RWPE1 (cell line): ENCODE results near the gene TTLL9.
"Not testable (repeated sequence)": the region's sequence is repeated elsewhere in the genome, so short reads cannot be mapped to it uniquely, and the experiment has no call there.

Experiments
- CTCF ChIA-PET: fragments of 350-600 bp; sonication (Branson Sonifier 250); formaldehyde crosslinking; extraction: SDS; loops from one replicate; lab custom pipeline; 2021; lab: Yijun Ruan, JAX
- POLR2A ChIA-PET: fragments of 400-600 bp; formaldehyde crosslinking; extraction: SDS; loops from one replicate; lab custom pipeline; 2020; ENCODE audit warnings: antibody characterized with exemption; ENCODE audit not compliant: low non-redundant PET; lab: Yijun Ruan, JAX
- DNase-seq: peaks from one replicate; pipeline ENCODE4 v3.0.0; 2012; ENCODE audit warnings: low spot score
- H3K27ac ChIP-seq: fragments of 450-650 bp; 2 replicates; pipeline ENCODE4 v1.5.1; 2017
- TF ChIP-seq, protein P1 (sequence below): fragments of 450-650 bp; conservative IDR thresholded peaks from 2 replicates; pipeline ENCODE4 v1.5.1; 2017; ENCODE audit warnings: low read depth, mild to moderate bottlenecking

The TTLL9 gene

DNA sequence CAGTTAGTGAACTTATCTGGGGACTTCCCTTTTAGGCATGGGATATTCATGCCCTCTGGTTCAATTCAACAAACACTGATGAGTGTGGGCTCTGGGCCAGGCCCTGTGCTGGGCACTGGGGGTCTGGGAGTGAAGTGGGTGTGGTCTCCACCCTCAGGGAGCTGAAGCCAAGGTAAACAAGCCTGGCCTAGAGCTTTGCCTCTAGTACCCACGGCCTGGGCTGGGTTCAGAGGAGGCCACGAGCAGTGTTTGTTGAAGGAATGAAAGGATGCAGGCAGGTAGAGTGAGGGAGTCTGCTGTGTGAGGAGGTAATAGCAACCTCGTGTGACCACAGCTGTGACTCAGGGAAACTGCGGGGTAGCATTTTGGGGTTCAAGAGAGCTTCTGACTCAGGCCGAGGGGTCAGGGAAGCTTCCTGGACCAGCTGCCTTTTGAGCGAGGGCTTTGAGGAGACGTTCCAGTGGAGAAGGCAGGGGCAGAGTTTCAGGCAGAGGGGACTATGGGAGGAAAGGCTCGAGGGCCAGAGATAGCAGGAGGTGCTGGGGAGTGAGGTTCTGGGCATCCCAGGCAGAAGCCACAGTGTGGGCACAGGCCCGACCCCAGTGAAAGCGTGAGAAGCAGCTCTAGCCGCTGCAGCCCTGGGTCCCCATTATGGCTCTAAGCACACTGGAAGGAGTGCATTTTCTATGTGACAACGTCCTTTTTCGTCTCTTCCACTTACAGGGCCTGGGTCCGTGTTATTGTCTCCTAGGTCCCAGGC, 45.7 kb upstream of the TTLL9 start:
- CTCF ChIA-PET, result interaction anchor here (0.6 to 5.1 kb wide), 11 partner anchors 17 to 267 kb away, joined by 3 to 81 read pairs (median 8); partner anchors contain the start of genes FOXS1 and PDRG1
- no peak for DNase-seq
- TF ChIP-seq, protein P1, sequence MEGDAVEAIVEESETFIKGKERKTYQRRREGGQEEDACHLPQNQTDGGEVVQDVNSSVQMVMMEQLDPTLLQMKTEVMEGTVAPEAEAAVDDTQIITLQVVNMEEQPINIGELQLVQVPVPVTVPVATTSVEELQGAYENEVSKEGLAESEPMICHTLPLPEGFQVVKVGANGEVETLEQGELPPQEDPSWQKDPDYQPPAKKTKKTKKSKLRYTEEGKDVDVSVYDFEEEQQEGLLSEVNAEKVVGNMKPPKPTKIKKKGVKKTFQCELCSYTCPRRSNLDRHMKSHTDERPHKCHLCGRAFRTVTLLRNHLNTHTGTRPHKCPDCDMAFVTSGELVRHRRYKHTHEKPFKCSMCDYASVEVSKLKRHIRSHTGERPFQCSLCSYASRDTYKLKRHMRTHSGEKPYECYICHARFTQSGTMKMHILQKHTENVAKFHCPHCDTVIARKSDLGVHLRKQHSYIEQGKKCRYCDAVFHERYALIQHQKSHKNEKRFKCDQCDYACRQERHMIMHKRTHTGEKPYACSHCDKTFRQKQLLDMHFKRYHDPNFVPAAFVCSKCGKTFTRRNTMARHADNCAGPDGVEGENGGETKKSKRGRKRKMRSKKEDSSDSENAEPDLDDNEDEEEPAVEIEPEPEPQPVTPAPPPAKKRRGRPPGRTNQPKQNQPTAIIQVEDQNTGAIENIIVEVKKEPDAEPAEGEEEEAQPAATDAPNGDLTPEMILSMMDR, result no peak
- no peak overlapping the region for H3K27ac ChIP-seq
- POLR2A ChIA-PET, result no interaction called here

DNA sequence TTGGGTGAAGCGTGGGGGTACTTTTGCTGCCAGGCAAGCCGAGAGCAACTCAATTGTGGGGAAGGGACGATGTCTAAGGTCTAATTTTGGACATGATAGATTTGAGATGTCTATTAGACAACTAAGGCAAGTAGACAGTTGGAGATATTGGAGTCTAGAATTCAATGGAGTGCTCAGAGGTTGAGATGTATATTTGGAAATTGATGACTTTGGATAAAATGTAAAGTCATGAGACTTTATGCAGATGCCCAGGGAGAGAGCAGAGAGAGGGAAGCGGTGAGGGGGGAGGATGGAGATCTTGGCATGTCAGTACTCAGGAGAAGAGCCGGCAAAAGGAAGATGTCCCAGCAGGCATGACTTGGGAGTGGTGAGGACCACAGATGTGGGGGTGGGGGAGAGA, 44.4 kb upstream of the TTLL9 start:
- CTCF ChIA-PET, result interaction anchor here (1.5 to 2.1 kb wide), 2 partner anchors 12 to 206 kb away, joined by 5 to 7 read pairs; no protein-coding TSS in a partner anchor

DNA sequence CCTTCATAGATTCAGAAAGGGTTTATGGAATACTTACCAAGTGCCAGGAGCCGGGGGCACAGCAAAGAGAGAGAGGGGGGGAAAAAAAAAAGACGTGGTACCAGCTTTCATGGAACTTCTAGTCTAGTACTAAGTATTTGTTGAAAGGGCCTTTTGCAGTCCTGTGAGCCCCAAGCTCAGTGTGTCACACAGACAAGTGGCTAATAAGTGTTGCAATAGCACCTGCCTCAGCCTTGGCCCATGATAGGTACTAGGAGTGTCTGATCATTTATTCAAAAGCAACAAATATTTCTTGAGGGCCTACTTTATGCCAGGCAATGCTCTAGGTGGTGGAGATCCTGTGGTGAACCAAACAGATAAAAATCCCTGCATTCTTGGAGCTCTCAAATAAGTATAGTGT, 43.4 kb upstream of the TTLL9 start:
- POLR2A ChIA-PET, result no interaction called here
- H3K27ac ChIP-seq, result no peak overlapping the region
- TF ChIP-seq, protein P1, result no peak
- CTCF ChIA-PET, result interaction anchor here (0.6 to 2.1 kb wide), 6 partner anchors 10 to 906 kb away, joined by 3 to 10 read pairs (median 4); no protein-coding TSS in a partner anchor
- DNase-seq, result no peak

More for the DNA sequence above, 44.4 kb upstream of the TTLL9 start:
- H3K27ac ChIP-seq, result no peak overlapping the region
- POLR2A ChIA-PET, result no interaction called here
- TF ChIP-seq, protein P1, result no peak
- no peak for DNase-seq

DNA sequence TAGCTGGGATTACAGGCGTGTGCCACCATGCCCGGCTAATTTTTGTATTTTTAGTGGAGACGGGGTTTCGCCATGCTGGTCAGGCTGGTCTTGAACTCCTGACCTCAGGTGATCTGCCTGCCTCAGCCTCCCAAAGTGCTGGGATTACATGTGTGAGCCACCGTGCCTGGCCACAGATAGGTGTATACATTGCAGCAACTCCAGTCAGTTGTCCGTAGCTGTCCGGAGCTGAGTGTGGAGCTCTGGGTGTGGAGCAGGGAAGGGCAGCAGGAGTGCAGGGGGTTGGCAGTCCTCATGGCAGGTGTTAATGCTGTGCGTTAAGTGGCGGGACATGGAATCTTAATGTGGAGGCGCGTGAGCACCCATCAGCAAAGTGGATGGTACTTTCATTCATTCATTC, 42.4 kb upstream of the TTLL9 start:
- POLR2A ChIA-PET, DNase-seq, H3K27ac ChIP-seq: not testable (repeated sequence)
- CTCF ChIA-PET, result interaction anchor here (0.6 to 2.1 kb wide), 3 partner anchors 18 to 204 kb away, joined by 3 to 7 read pairs (median 3); no protein-coding TSS in a partner anchor

DNA sequence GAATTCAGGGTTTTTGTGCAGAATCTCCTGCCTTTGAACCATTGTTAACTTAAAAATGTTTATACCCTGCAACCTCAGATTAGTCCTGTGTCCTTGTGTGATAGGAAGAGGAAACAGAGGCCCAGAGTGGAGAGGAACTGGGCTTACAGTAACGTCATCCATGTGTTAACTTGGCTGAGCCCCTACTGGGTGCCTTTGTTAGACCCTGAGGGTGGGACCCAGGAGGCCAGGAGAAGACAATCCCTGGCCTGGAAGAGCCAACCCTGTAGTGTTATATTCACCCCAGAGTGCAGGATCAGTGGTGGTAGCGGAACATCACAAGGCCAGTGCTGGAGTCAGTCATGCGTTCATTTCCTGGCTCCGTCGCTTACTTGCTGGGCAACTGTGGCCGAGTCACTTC, 40.7 kb upstream of the TTLL9 start:
- ChIA-PET CTCF (interaction anchor here (0.9 to 1.2 kb wide), 2 partner anchors 17 to 201 kb away, joined by 4 read pairs; no protein-coding TSS in a partner anchor), POLR2A (no interaction called here)
- TF ChIP-seq, protein P1, result no peak
- no peak overlapping the region for H3K27ac ChIP-seq
- DNase-seq, result no peak

DNA sequence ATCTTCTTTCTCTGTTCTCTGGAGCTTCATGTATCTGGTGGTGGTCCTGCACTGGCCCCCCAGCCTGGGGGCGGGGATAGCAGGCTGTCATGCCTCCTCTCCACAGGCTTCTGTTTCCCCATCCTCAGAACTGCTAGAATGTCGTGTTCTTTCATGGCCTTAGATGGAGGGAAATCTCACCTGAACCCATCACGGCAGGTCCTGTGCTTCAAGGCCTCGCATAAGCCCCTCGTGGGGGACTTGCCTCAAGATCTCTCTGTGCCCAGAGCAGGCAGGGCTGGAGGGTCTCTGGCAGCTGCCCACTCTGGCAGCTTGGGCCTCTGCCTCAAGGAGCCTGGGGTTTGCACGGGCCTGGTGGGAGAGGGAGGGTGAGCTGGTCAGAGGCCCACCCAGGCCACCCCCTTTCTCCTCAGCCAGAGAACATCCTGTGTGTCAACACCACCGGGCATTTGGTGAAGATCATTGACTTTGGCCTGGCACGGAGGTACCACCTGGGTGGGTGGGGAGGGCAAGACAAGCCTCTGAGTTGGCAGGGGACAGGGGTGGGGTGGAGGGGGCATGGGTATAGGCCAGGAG, 39.9 kb upstream of the TTLL9 start:
- ChIA-PET POLR2A (no interaction called here), CTCF (interaction anchor here (0.5 to 1.4 kb wide), 5 partner anchors 10 to 201 kb away, joined by 3 to 7 read pairs (median 4); no protein-coding TSS in a partner anchor)
- no peak for DNase-seq
- TF ChIP-seq, protein P1, result no peak
- H3K27ac ChIP-seq, result no peak overlapping the region
